Neural cell (in vitro differentiated cells): ENCODE results near the gene SMARCD1. TPM values are rescaled to one million over a fixed set of nuclear protein-coding genes. Genes with fewer than 3 reads are reported as not detected.

Experiments
- H2AFZ ChIP-seq: fragments of 200-600, 300-800 bp; sonication (generic), shearing (Covaris generic); 2 replicates; pipeline ENCODE4 v1.6.0; 2014; ENCODE audit warnings: low read depth, mild to moderate bottlenecking, antibody characterized with exemption, low read length, moderate library complexity
- H3F3A ChIP-seq: fragments of 200-600 bp; shearing (Covaris generic); 2 replicates; pipeline ENCODE4 v1.6.1; 2016; ENCODE audit warnings: mild to moderate bottlenecking, moderate library complexity, mixed read lengths, antibody characterized with exemption, low read length; ENCODE audit not compliant: insufficient read depth, poor library complexity, severe bottlenecking
- H3K27ac ChIP-seq: fragments of 200-600, 300-800 bp; sonication (generic), shearing (Covaris generic); 2 replicates; pipeline ENCODE4 v1.5.1; 2014; ENCODE audit warnings: mild to moderate bottlenecking, low read length, moderate library complexity
- H3K27me3 ChIP-seq: fragments of 300-800, 200-600 bp; sonication (generic), shearing (Covaris generic); 2 replicates; pipeline ENCODE4 v1.6.0; 2014; ENCODE audit warnings: mild to moderate bottlenecking, low read depth, low read length, moderate library complexity; ENCODE audit not compliant: insufficient read depth
- H3K36me3 ChIP-seq: fragments of 300-800, 200-600 bp; sonication (generic), shearing (Covaris generic); 2 replicates; pipeline ENCODE4 v1.5.1; 2014; ENCODE audit warnings: mild to moderate bottlenecking, antibody characterized with exemption, low read length, moderate library complexity; ENCODE audit not compliant: insufficient read depth
- H3K4me2 ChIP-seq: fragments of 300-800, 200-600 bp; sonication (generic), shearing (Covaris generic); 2 replicates; pipeline ENCODE4 v1.6.0; 2014; ENCODE audit warnings: mild to moderate bottlenecking, low read length
- H3K4me3 ChIP-seq: fragments of 300-800, 200-600 bp; sonication (generic), shearing (Covaris generic); 2 replicates; pipeline ENCODE4 v1.5.1; 2014; ENCODE audit warnings: mild to moderate bottlenecking, low read length, moderate library complexity
- H3K79me2 ChIP-seq: fragments of 200-600 bp; shearing (Covaris generic); replicated peaks from 2 replicates; pipeline ENCODE4 v1.6.0; 2014; ENCODE audit warnings: mild to moderate bottlenecking, low read length, moderate library complexity; ENCODE audit not compliant: insufficient read depth
- H3K9ac ChIP-seq: fragments of 300-800, 200-600 bp; sonication (generic), shearing (Covaris generic); 2 replicates; pipeline ENCODE4 v1.6.1; 2016; ENCODE audit warnings: mild to moderate bottlenecking, low read length, mixed read lengths
- H3K9me2 ChIP-seq: fragments of 200-600 bp; shearing (Covaris generic); 2 replicates; pipeline ENCODE4 v1.6.1; 2016; ENCODE audit warnings: mild to moderate bottlenecking, low read length, mixed read lengths; ENCODE audit not compliant: insufficient read depth
- H3K9me3 ChIP-seq: fragments of 200-600, 300-800 bp; sonication (generic), shearing (Covaris generic); 2 replicates; pipeline ENCODE4 v1.6.1; 2016; ENCODE audit warnings: mild to moderate bottlenecking, mixed run types, low read length, moderate library complexity, mixed read lengths
- H4K20me1 ChIP-seq: fragments of 200-600 bp; shearing (Covaris generic); 2 replicates; pipeline ENCODE4 v1.6.1; 2016; ENCODE audit warnings: mild to moderate bottlenecking, mixed run types; ENCODE audit not compliant: insufficient read depth
- EP300 ChIP-seq: fragments of 450-650 bp; conservative IDR thresholded peaks from 2 replicates; pipeline ENCODE4 v1.6.1; 2014; ENCODE audit warnings: antibody characterized with exemption, mild to moderate bottlenecking, moderate library complexity; ENCODE audit not compliant: poor library complexity, severe bottlenecking
- EZH2 ChIP-seq: fragments of 200-600, 300-800 bp; shearing (Covaris generic), sonication (generic); IDR thresholded peaks from 2 replicates; pipeline ENCODE4 v1.6.1; 2014; ENCODE audit warnings: antibody characterized with exemption, low read length, borderline replicate concordance, mild to moderate bottlenecking; ENCODE audit not compliant: insufficient read depth, poor library complexity, severe bottlenecking
- MXI1 ChIP-seq: fragments of 450-650 bp; conservative IDR thresholded peaks from 2 replicates; pipeline ENCODE4 v1.6.1; 2014; ENCODE audit warnings: antibody characterized with exemption, mild to moderate bottlenecking; ENCODE audit not compliant: poor library complexity, severe bottlenecking
- POLR2AphosphoS5 ChIP-seq: IDR thresholded peaks from 2 replicates; pipeline ENCODE4 v1.6.1; 2012
- RAD21 ChIP-seq: fragments of 450-650 bp; conservative IDR thresholded peaks from 2 replicates; pipeline ENCODE4 v1.6.1; 2014; ENCODE audit warnings: antibody characterized with exemption, mild to moderate bottlenecking, moderate library complexity
- SMC3 ChIP-seq: fragments of 450-650 bp; conservative IDR thresholded peaks from 2 replicates; pipeline ENCODE4 v1.6.1; 2014; ENCODE audit warnings: antibody characterized with exemption, mild to moderate bottlenecking, moderate library complexity; ENCODE audit not compliant: poor library complexity
- TAF1 ChIP-seq: IDR thresholded peaks from 2 replicates; pipeline ENCODE4 v1.6.1; 2012; ENCODE audit warnings: low read depth
- polyA plus RNA-seq: library from polyadenylated mRNA; depleted of rRNA; stranded (reverse); fragments of >200 nt; gene quantifications from 2 replicates; pipeline ENCODE4 v1.2.3, GENCODE V29; 2014
- TF ChIP-seq, protein P1 (sequence below): IDR thresholded peaks from 2 replicates; pipeline ENCODE4 v1.6.1; 2012; ENCODE audit warnings: borderline replicate concordance
- TF ChIP-seq, protein P2 (sequence below): fragments of 450-650 bp; IDR thresholded peaks from 2 replicates; pipeline ENCODE4 v1.5.1; 2014; ENCODE audit warnings: antibody characterized with exemption, mild to moderate bottlenecking, moderate library complexity; ENCODE audit not compliant: poor library complexity, severe bottlenecking

SMARCD1 gene
- polyA plus RNA-seq, 1 donor from 2014 or later: 90.9 TPM

DNA sequence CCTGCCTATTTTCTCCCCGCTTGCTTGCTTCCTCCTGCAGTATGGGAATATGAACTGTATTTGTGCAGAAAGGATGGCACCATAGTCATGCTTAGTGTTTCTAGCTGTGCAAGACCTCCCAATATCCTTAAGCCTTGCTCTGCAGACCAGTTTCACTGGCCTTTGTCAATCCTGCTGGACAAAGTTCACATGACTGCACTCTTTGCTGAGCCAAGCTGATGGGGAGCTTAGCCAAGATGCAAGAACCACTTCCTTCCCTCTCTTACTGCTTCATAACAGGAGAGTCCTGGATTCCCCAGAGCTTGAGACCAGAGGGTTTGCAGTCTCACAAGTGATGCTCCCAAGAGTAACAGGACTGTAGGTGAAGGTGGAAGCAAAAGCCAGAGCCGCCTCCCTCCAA lies 24.0 kb upstream of the SMARCD1 start (continued):
- TF ChIP-seq, protein P1, sequence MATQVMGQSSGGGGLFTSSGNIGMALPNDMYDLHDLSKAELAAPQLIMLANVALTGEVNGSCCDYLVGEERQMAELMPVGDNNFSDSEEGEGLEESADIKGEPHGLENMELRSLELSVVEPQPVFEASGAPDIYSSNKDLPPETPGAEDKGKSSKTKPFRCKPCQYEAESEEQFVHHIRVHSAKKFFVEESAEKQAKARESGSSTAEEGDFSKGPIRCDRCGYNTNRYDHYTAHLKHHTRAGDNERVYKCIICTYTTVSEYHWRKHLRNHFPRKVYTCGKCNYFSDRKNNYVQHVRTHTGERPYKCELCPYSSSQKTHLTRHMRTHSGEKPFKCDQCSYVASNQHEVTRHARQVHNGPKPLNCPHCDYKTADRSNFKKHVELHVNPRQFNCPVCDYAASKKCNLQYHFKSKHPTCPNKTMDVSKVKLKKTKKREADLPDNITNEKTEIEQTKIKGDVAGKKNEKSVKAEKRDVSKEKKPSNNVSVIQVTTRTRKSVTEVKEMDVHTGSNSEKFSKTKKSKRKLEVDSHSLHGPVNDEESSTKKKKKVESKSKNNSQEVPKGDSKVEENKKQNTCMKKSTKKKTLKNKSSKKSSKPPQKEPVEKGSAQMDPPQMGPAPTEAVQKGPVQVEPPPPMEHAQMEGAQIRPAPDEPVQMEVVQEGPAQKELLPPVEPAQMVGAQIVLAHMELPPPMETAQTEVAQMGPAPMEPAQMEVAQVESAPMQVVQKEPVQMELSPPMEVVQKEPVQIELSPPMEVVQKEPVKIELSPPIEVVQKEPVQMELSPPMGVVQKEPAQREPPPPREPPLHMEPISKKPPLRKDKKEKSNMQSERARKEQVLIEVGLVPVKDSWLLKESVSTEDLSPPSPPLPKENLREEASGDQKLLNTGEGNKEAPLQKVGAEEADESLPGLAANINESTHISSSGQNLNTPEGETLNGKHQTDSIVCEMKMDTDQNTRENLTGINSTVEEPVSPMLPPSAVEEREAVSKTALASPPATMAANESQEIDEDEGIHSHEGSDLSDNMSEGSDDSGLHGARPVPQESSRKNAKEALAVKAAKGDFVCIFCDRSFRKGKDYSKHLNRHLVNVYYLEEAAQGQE: no peak

GRCh38 chr12:50061946-50062686 lies 23.0 kb upstream of the SMARCD1 start:
- Histone ChIP-seq H3K9ac (no peak overlapping the region), H3K27ac (no peak overlapping the region), H4K20me1 (no peaks in the 10 kb centered on the region), H2AFZ (no peak overlapping the region), H3K9me3 (no peaks in the 10 kb centered on the region), H3K36me3 (no peaks in the 10 kb centered on the region), H3F3A (no peaks in the 10 kb centered on the region), H3K79me2 (no peaks in the 10 kb centered on the region), H3K27me3 (no peaks in the 10 kb centered on the region), H3K4me2 (no peak overlapping the region), H3K9me2 (no peaks in the 10 kb centered on the region), H3K4me3 (no peak overlapping the region)
- TF ChIP-seq RAD21 (no peak), EZH2 (no peak), TAF1 (no peak), SMC3 (no peak), MXI1 (no peak), POLR2AphosphoS5 (no peak), EP300 (no peak)
- TF ChIP-seq, protein P2, sequence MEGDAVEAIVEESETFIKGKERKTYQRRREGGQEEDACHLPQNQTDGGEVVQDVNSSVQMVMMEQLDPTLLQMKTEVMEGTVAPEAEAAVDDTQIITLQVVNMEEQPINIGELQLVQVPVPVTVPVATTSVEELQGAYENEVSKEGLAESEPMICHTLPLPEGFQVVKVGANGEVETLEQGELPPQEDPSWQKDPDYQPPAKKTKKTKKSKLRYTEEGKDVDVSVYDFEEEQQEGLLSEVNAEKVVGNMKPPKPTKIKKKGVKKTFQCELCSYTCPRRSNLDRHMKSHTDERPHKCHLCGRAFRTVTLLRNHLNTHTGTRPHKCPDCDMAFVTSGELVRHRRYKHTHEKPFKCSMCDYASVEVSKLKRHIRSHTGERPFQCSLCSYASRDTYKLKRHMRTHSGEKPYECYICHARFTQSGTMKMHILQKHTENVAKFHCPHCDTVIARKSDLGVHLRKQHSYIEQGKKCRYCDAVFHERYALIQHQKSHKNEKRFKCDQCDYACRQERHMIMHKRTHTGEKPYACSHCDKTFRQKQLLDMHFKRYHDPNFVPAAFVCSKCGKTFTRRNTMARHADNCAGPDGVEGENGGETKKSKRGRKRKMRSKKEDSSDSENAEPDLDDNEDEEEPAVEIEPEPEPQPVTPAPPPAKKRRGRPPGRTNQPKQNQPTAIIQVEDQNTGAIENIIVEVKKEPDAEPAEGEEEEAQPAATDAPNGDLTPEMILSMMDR: no peak
- TF ChIP-seq, protein P1: no peak
